Mononuclear cell (primary cell): ENCODE measurements around the gene IL2RA. TPM values are rescaled to one million over a fixed set of nuclear protein-coding genes. Genes with fewer than 3 reads are reported as not detected.
A peak's percentile ranks its signal among the peaks of the same experiment; 100 is the strongest.

ENCODE experiments used
- H3K27me3 ChIP-seq: 2 replicates; pipeline ENCODE4 v1.6.0; 2011; ENCODE audit warnings: low read length, control low read depth; ENCODE audit not compliant: insufficient read depth
- H3K4me1 ChIP-seq: 2 replicates; pipeline ENCODE4 v1.5.1; 2011; ENCODE audit warnings: mild to moderate bottlenecking, low read length, control low read depth; ENCODE audit not compliant: insufficient read depth
- H3K4me3 ChIP-seq: 2 replicates; pipeline ENCODE4 v1.5.1; 2011; ENCODE audit warnings: mild to moderate bottlenecking, low read length, moderate library complexity
- H3K9me3 ChIP-seq: 2 replicates; pipeline ENCODE4 v1.5.1; 2011; ENCODE audit warnings: low read depth, mild to moderate bottlenecking, control low read depth, low read length
- total RNA-seq: library from RNA; depleted of rRNA; stranded (reverse); fragments of >200 nt; gene quantifications from one replicate; pipeline ENCODE4 v1.2.3, GENCODE V29; 2012

IL2RA gene
- total RNA-seq, 1 donor = 3.7 TPM

- Histone ChIP-seq H3K9me3 (no peaks in the 10 kb centered on the region), H3K4me1 (peaks cover 7% of the 10 kb centered on the region), H3K4me3 (no peak overlapping the region), H3K27me3 (no peaks in the 10 kb centered on the region)
Observed at GRCh38 chr10:5981529-5981928, 80.6 kb downstream of the IL2RA start.

GRCh38 chr10:5978230-5978489 is 84.0 kb downstream of the IL2RA start:
- Histone ChIP-seq H3K4me3 (peak overlapping the region; percentile 91), H3K4me1 (peaks cover 24% of the 10 kb centered on the region), H3K27me3 (no peaks in the 10 kb centered on the region), H3K9me3 (no peaks in the 10 kb centered on the region)

GRCh38 chr10:5977471-5978229 is 84.5 kb downstream of the IL2RA start, which contains the start of gene IL15RA:
TSS of gene IL15RA (minus strand) at chr10:5977543. CDS start at chr10:5977492, 51 bp downstream.
- Histone ChIP-seq H3K4me3 (peak within 1 kb of the TSS; percentile 91), H3K9me3 (no peaks in the 10 kb centered on the region), H3K27me3 (no peaks in the 10 kb centered on the region), H3K4me1 (peaks cover 24% of the 10 kb centered on the region)

GRCh38 chr10:5976512-5977470 is 85.4 kb downstream of the IL2RA start:
- no peaks in the 10 kb centered on the region for H3K9me3 ChIP-seq
- H3K4me3 ChIP-seq = peak overlapping the region; percentile 91
- no peaks in the 10 kb centered on the region for H3K27me3 ChIP-seq
- H3K4me1 ChIP-seq = peaks cover 27% of the 10 kb centered on the region

GRCh38 chr10:5975641-5976473 is 86.3 kb downstream of the IL2RA start:
- no peaks in the 10 kb centered on the region for H3K9me3 ChIP-seq
- no peaks in the 10 kb centered on the region for H3K27me3 ChIP-seq
- H3K4me3 ChIP-seq = peak overlapping the region; percentile 91
- peaks cover 36% of the 10 kb centered on the region for H3K4me1 ChIP-seq

- Histone ChIP-seq H3K4me3 (no peak overlapping the region), H3K9me3 (no peaks in the 10 kb centered on the region), H3K4me1 (peaks cover 33% of the 10 kb centered on the region), H3K27me3 (no peaks in the 10 kb centered on the region)
Observed at GRCh38 chr10:5973069-5973468, 89.1 kb downstream of the IL2RA start.

- H3K27me3 ChIP-seq = no peaks in the 10 kb centered on the region
- H3K9me3 ChIP-seq = no peaks in the 10 kb centered on the region
- H3K4me3 ChIP-seq = no peak overlapping the region
- peaks cover 32% of the 10 kb centered on the region for H3K4me1 ChIP-seq
Observed at GRCh38 chr10:5971886-5972285, 90.3 kb downstream of the IL2RA start.

GRCh38 chr10:5971315-5971832 is 90.8 kb downstream of the IL2RA start:
- no peaks in the 10 kb centered on the region for H3K9me3 ChIP-seq
- peaks cover 31% of the 10 kb centered on the region for H3K4me1 ChIP-seq
- H3K27me3 ChIP-seq = no peaks in the 10 kb centered on the region
- no peak overlapping the region for H3K4me3 ChIP-seq

GRCh38 chr10:5970527-5970926 is 91.6 kb downstream of the IL2RA start:
- H3K4me1 ChIP-seq = peaks cover 22% of the 10 kb centered on the region
- no peaks in the 10 kb centered on the region for H3K27me3 ChIP-seq
- no peaks in the 10 kb centered on the region for H3K9me3 ChIP-seq
- H3K4me3 ChIP-seq = no peak overlapping the region

GRCh38 chr10:5970066-5970465 is 92.1 kb downstream of the IL2RA start:
- H3K4me1 ChIP-seq = peaks cover 18% of the 10 kb centered on the region
- H3K9me3 ChIP-seq = no peaks in the 10 kb centered on the region
- H3K27me3 ChIP-seq = no peaks in the 10 kb centered on the region
- H3K4me3 ChIP-seq = no peak overlapping the region

GRCh38 chr10:5968681-5969453 is 93.3 kb downstream of the IL2RA start:
- Histone ChIP-seq H3K4me3 (no peak overlapping the region), H3K27me3 (no peaks in the 10 kb centered on the region), H3K4me1 (peaks cover 15% of the 10 kb centered on the region), H3K9me3 (no peaks in the 10 kb centered on the region)

- Histone ChIP-seq H3K27me3 (no peaks in the 10 kb centered on the region), H3K4me1 (peaks cover 15% of the 10 kb centered on the region), H3K4me3 (no peak overlapping the region), H3K9me3 (no peaks in the 10 kb centered on the region)
Observed at GRCh38 chr10:5968037-5968680, 94.0 kb downstream of the IL2RA start.

- H3K4me3 ChIP-seq = no peak overlapping the region
- H3K4me1 ChIP-seq = no peaks in the 10 kb centered on the region
- H3K9me3 ChIP-seq = no peaks in the 10 kb centered on the region
- H3K27me3 ChIP-seq = no peaks in the 10 kb centered on the region
Observed at GRCh38 chr10:5965266-5965665, 96.9 kb downstream of the IL2RA start.

- H3K4me3 ChIP-seq = no peak overlapping the region
- no peaks in the 10 kb centered on the region for H3K9me3 ChIP-seq
- H3K4me1 ChIP-seq = no peaks in the 10 kb centered on the region
- H3K27me3 ChIP-seq = no peaks in the 10 kb centered on the region
Observed at GRCh38 chr10:5964736-5965135, 97.4 kb downstream of the IL2RA start.
